Measurements from ENCODE around the gene WFIKKN2.

- TF ChIP-seq FOXP2 (optimal IDR thresholded peaks at IDR 0.05; ENCODE audit: control extremely low read depth, extremely low read length, insufficient read depth) (no peak), POLR2AphosphoS5 (IDR thresholded peaks at IDR 0.05; ENCODE audit: borderline replicate concordance, low read depth, low read length) (no peak)
Observed at GRCh38 chr17:50808888-50809287, 26.5 kb upstream of the WFIKKN2 start.

Data from SK-N-MC (cell line).